GOT3 (cell line): Measurements from ENCODE around the gene SULT6B1.

Experiments
- DNase-seq: peaks from one replicate; lab custom pipeline; 2025; ENCODE audit warnings: mixed read lengths; lab: John Stamatoyannopoulos, UW

Gene SULT6B1

GRCh38 chr2:37149626-37150322 lies 38.7 kb downstream of the SULT6B1 start:
- DNase-seq, result no peak

DNA sequence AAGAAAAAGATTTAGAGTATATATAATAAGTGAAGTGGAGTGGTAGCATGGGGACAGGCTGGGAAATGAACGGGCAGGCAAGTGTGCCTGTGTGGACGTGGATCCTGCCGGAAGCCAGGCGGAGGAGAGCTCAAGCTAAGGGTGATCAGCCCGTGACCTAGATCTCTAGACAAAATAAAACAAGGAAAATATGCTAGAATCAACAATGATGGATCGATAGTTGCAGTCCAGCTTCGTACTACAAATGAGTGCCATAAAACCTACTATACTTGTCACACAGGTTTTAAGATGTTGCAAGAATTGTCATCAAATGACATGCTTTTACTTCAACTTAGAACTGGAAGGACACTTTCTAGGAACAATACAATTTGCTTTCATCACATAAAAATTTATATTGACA lies 40.1 kb downstream of the SULT6B1 start:
- DNase-seq, result no peak

GRCh38 chr2:37146062-37146461 lies 42.4 kb downstream of the SULT6B1 start:
- DNase-seq, result no peak

- DNase-seq, result no peak
Measured at GRCh38 chr2:37143974-37144373, 44.5 kb downstream of the SULT6B1 start.

- no peak for DNase-seq
Measured at GRCh38 chr2:37142546-37142945, 45.9 kb downstream of the SULT6B1 start.

- no peak for DNase-seq
Measured at GRCh38 chr2:37132914-37133313, 55.6 kb downstream of the SULT6B1 start.

DNA sequence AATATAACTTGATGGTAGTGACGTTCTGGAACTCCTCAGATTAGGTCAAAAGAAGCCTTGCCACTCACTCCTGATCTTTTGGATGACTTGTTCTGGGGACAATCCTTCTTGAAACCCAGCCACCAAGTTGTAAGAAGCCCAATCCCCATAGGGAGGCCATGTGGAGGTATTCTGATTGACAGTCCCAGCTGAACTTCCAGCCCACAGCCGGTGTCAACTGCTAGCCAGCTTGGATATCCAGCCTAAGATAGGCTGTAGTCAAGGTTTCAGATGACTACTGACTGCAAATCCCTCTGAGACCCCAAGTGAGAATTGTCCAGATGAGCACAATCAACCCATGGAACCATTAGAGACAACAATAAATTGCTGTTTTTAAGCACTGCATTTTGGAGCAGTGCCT lies 63.1 kb downstream of the SULT6B1 start:
- no peak for DNase-seq

GRCh38 chr2:37119157-37119556 lies 69.3 kb downstream of the SULT6B1 start:
- no peak for DNase-seq
